Measurements from ENCODE around the gene TGM4.

- TF ChIP-seq CTCF (IDR thresholded peaks at IDR 0.05): no peak
- no peak for TF ChIP-seq EZH2 (IDR thresholded peaks at IDR 0.05; ENCODE audit: borderline replicate concordance, insufficient read depth, low read depth, low read length, poor library complexity, severe bottlenecking)
These were observed 58.9 kb downstream of the TGM4 start for GRCh38 chr3:44932986-44933944.
